DMS 273 (cell line): ENCODE measurements around the gene BICRAL.
"Not testable (repeated sequence)": the region's sequence is repeated elsewhere in the genome, so short reads cannot be mapped to it uniquely, and the experiment has no call there.

Source experiments
- DNase-seq: peaks from one replicate; lab custom pipeline; 2025; ENCODE audit not compliant: unreplicated experiment; lab: John Stamatoyannopoulos, UW

Gene BICRAL

GRCh38 chr6:42764911-42765648 lies 16.8 kb upstream of the BICRAL start:
- DNase-seq, result no peak

- DNase-seq, result no peak
Measured at GRCh38 chr6:42766163-42766670, 15.6 kb upstream of the BICRAL start.

GRCh38 chr6:42769051-42769450 lies 12.8 kb upstream of the BICRAL start:
- no peak for DNase-seq

GRCh38 chr6:42769836-42770235 lies 12.0 kb upstream of the BICRAL start:
- no peak for DNase-seq

- no peak for DNase-seq
Measured at GRCh38 chr6:42771741-42772100, 10.1 kb upstream of the BICRAL start.

- no peak for DNase-seq
Measured at GRCh38 chr6:42774201-42774600, 7.7 kb upstream of the BICRAL start.

GRCh38 chr6:42774821-42775487 lies 6.9 kb upstream of the BICRAL start:
- not testable (repeated sequence) for DNase-seq

- DNase-seq, result no peak
Measured at GRCh38 chr6:42777126-42777822, 4.6 kb upstream of the BICRAL start.

- DNase-seq, result no peak
Measured at GRCh38 chr6:42778122-42778521, 3.7 kb upstream of the BICRAL start.

- DNase-seq, result no peak
Measured at GRCh38 chr6:42779521-42779920, 2.3 kb upstream of the BICRAL start.

- DNase-seq, result peak; percentile 58
Measured at GRCh38 chr6:42781546-42781795, 381 bp upstream of the BICRAL start.

- peak; percentile 86 for DNase-seq
Measured at GRCh38 chr6:42782689-42783176, 881 bp downstream of the BICRAL start.

GRCh38 chr6:42783177-42783875 lies 1.5 kb downstream of the BICRAL start:
- peak; percentile 90 for DNase-seq

GRCh38 chr6:42783876-42784642 lies 2.2 kb downstream of the BICRAL start:
- peak; percentile 35 for DNase-seq

- DNase-seq, result no peak
Measured at GRCh38 chr6:42784717-42785498, 3.1 kb downstream of the BICRAL start.

GRCh38 chr6:42786525-42786985 lies 4.7 kb downstream of the BICRAL start:
- DNase-seq, result peak; percentile 49

GRCh38 chr6:42787063-42787472 lies 5.2 kb downstream of the BICRAL start:
- DNase-seq, result peak; percentile 93

GRCh38 chr6:42788671-42789070 lies 6.8 kb downstream of the BICRAL start:
- no peak for DNase-seq

GRCh38 chr6:42790549-42791181 lies 8.8 kb downstream of the BICRAL start:
- DNase-seq, result no peak
